Immature natural killer cell (primary cell): Measurements from ENCODE around the gene TPCN1. TPM values are rescaled to one million over a fixed set of nuclear protein-coding genes. Genes with fewer than 3 reads are reported as not detected.

Experiments
- DNase-seq, 3 donors: peaks; one replicate each; pipeline ENCODE4 v3.0.0; 2022; ENCODE audit warnings: mixed read lengths in 1 of 3
- H3K27ac Mint-ChIP-seq, 6 donors: one replicate each; pipeline ENCODE4 v1.8.0; 2020; ENCODE audit warnings: mixed read lengths in 6 of 6, mild to moderate bottlenecking in 5 of 6, inconsistent platforms in 4 of 6, moderate library complexity in 3 of 6
- H3K27me3 Mint-ChIP-seq, 3 donors: one replicate each; pipeline ENCODE4 v1.8.0; 2020 to 2021; ENCODE audit warnings: low read depth in 3 of 3, mild to moderate bottlenecking in 3 of 3, mixed read lengths in 3 of 3, moderate library complexity in 3 of 3, inconsistent platforms in 1 of 3
- H3K36me3 Mint-ChIP-seq, 3 donors: one replicate each; pipeline ENCODE4 v1.8.0; 2020; ENCODE audit warnings: mixed read lengths in 3 of 3, inconsistent platforms in 2 of 3, mild to moderate bottlenecking in 2 of 3
- H3K4me1 Mint-ChIP-seq, 2 donors: one replicate each; pipeline ENCODE4 v1.8.0; 2020; ENCODE audit warnings: inconsistent platforms in 2 of 2, mild to moderate bottlenecking in 2 of 2, mixed read lengths in 2 of 2, moderate library complexity in 1 of 2
- H3K4me3 Mint-ChIP-seq, 5 donors: one replicate each; pipeline ENCODE4 v1.8.0; 2020; ENCODE audit warnings: mild to moderate bottlenecking in 5 of 5, mixed read lengths in 5 of 5, inconsistent platforms in 3 of 5, moderate library complexity in 3 of 5
- H3K9me3 Mint-ChIP-seq, 6 donors: one replicate each; pipeline ENCODE4 v1.8.0; 2020; ENCODE audit warnings: mild to moderate bottlenecking in 6 of 6, mixed read lengths in 6 of 6, inconsistent platforms in 4 of 6, moderate library complexity in 3 of 6
- polyA plus RNA-seq, 3 donors: library from polyadenylated mRNA; unstranded; fragments of 300-500 nt; fragmentation: Illumina TruSeq; gene quantifications; one replicate each; pipeline ENCODE4 v1.2.3, GENCODE V29; 2021

Gene TPCN1
- polyA plus RNA-seq, 3 donors from 2014 or later = 3.0 to 3.1 TPM; not detected in 1

DNA sequence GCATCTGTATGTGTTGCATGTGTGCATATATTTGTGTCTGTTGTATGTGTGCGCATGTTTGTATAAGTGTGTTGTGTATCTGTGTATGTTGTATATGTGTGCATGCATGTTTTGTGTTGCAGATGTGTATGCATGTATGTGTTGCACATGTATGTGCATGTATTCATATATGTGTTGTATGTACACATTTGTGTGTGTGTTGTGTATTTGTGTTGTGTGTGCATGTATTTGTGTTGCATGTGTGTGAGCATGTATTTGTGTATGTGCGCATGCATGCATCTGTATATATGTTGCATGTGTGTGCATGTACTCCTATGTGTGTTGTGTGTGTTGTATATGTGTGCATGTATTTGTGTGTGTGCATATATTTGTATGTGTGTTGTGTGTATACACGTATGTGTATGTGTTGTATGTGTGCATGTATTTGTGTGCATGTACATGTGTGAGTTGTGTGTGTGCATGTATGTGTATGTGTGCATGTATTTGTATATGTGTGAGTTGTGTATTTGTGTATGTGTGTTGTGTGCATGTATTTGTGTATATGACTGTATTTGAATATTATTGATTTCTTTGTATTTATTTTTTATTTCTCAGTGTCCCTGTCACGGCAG, 96.9 kb downstream of the TPCN1 start:
- Mint-ChIP-seq H3K27me3 (peaks cover 0 to 4% (median 0%) of the 10 kb centered on the region in 3 donors), H3K27ac (peak overlapping the region in 3 of 6 donors; percentile 13 to 43 (median 16)), H3K36me3 (peaks cover 21 to 43% (median 30%) of the 10 kb centered on the region in 3 donors), H3K4me1 (peaks cover 2 to 6% of the 10 kb centered on the region in 2 donors), H3K9me3 (no peaks in the 10 kb centered on the region), H3K4me3 (no peak overlapping the region)
- DNase-seq = no peak

DNA sequence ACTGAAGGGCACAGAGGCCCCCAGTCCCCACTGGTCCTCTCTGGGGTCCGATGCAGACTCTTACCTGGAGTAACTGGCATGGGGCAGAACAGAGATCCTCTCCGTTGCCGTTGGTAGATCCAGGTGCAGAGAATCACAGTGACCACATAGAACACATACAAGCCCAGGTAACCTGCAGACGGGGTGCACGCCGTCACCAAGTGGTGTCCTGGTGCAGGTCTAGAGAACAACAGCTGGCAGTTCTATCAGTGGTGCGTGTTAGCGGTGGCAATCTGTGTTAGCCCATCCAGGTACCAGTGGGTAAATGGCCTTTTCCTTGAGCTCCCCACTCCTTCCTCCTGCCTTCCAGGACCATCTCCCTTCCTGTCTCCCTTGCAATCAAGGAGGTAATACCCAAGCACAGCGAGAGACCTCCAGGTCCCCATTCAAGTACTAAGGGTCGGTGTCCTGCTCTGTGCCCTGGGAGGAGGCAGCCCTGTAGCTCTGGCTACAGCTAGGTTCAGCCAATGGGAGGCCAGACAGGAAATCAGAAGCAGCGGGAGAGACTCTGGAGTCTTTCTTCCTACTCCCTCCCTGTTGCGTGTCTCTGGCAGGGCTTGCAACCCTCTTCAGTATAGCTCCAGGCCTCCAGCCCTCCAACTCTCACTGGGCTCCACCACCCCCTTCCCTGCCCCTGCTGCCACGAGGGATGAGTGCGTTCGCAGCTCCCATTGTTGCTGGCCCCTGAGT, 97.8 kb downstream of the TPCN1 start:
- H3K27ac Mint-ChIP-seq = peak overlapping the region in 1 of 6 donors; percentile 13
- H3K4me3 Mint-ChIP-seq = no peak overlapping the region
- H3K36me3 Mint-ChIP-seq = peaks cover 21 to 38% (median 29%) of the 10 kb centered on the region in 3 donors

DNA sequence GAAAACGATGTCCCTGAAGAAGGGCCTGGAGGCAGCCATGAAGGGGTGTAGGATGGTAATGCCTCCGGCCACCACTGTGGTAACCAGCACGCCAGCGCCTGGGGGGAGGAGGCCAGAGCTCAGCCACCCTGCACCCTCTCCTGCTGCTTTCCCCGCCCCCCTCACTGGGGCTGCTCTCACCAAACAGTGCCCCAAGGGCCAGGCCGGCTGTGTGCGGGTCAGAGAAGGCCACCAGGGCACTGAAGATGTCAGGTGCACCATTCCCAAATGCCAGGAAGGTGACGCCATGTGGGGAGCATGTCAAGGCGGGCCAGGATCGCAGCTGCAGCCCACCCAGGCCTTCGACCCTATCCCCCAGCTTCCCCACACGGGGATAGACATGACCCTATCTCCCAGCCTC, 99.1 kb downstream of the TPCN1 start:
- no peaks in the 10 kb centered on the region for H3K9me3 Mint-ChIP-seq
- peaks cover 2 to 12% of the 10 kb centered on the region in 2 donors for H3K4me1 Mint-ChIP-seq
- H3K27me3 Mint-ChIP-seq = peaks cover 0 to 1% (median 0%) of the 10 kb centered on the region in 3 donors
- H3K4me3 Mint-ChIP-seq = no peak overlapping the region
- no peak for DNase-seq
- H3K27ac Mint-ChIP-seq = no peak overlapping the region
- H3K36me3 Mint-ChIP-seq = peaks cover 21 to 31% (median 22%) of the 10 kb centered on the region in 3 donors

More for the DNA sequence above, 97.8 kb downstream of the TPCN1 start:
- Mint-ChIP-seq H3K4me1 (peaks cover 2 to 6% of the 10 kb centered on the region in 2 donors), H3K27me3 (peaks cover 0 to 2% (median 0%) of the 10 kb centered on the region in 3 donors), H3K9me3 (no peaks in the 10 kb centered on the region)
- DNase-seq = no peak

DNA sequence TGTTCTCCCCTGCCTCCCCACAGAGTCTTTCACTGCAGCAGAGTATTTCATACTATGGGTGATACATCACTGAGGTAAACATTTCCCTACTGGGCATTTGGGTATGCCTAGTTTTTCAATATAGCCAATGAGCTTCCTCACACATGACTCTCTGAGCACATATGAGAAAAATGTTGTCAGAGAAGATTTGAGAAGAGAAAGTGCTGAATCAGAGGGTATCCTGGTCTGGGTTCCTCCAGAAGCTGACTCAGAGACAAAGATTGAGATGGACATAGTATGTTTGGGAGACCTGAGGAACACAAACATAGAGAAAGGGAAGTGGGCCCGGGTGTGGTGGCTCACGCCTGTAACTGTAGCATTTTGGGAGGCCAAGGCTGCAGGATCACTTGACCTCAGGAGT, 101.1 kb downstream of the TPCN1 start:
- Mint-ChIP-seq H3K9me3 (no peaks in the 10 kb centered on the region), H3K36me3 (peaks cover 20 to 29% (median 22%) of the 10 kb centered on the region in 3 donors), H3K4me1 (peaks cover 2 to 12% of the 10 kb centered on the region in 2 donors), H3K27me3 (no peaks in the 10 kb centered on the region), H3K4me3 (no peak overlapping the region), H3K27ac (peak overlapping the region in 3 of 6 donors; percentile 13 to 22 (median 17))
- no peak for DNase-seq

DNA sequence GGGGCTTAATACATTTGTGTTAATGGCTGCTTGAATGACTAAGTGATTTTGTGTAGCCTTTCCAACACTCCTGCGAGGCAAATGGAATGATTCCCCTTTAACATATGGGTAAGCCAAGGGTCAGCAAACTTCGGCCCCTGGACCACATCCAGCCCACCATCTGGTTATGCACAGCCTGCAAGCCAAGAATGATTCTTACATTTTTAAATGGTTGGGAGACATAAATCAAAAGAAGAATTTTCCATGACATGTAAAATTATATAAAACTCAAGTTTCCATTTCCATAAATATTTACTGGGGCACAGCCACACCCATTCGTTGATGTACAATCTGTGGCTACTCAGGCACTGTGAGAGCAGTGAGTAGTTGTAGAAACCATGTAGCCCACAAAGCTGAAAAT, 104.7 kb downstream of the TPCN1 start:
- Mint-ChIP-seq H3K36me3 (peaks cover 4 to 25% (median 14%) of the 10 kb centered on the region in 3 donors), H3K9me3 (no peaks in the 10 kb centered on the region), H3K4me3 (no peak overlapping the region), H3K27ac (no peak overlapping the region), H3K4me1 (peaks cover 2 to 12% of the 10 kb centered on the region in 2 donors), H3K27me3 (peaks cover 0 to 3% (median 0%) of the 10 kb centered on the region in 3 donors)
- DNase-seq = no peak

DNA sequence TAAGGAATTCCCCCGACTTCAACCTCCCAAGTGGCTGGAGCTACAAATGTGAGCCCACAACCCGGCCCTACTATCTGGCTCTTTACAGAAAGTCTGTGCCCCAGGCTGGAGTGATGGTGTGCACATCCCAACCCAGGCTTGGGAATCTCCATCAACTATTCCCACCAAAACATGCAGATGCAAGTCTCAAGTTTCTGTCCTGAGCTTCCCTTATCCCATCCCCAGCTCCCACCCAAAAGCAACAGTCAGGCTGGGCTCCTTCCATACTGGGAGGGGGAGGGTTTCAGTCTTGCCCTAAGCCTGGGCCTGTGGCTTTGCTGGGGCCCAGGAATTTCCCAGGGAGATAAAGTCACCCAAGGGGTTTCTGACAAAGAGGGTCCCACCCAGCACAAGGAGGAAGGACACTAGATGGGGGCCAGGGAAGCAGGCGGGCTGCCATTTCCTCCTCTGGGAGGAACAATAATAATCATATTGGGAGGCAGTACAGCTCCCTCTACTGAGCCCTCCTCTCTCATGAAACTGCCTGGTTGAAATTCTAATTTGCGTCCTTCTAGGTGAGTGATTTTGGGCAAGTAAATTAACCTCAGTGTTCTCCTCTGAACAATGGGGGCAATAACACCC, 105.6 kb downstream of the TPCN1 start:
- no peak overlapping the region for H3K4me3 Mint-ChIP-seq
- peaks cover 3 to 12% of the 10 kb centered on the region in 2 donors for H3K4me1 Mint-ChIP-seq
- H3K27me3 Mint-ChIP-seq = peaks cover 0 to 3% (median 0%) of the 10 kb centered on the region in 3 donors
- no peaks in the 10 kb centered on the region for H3K9me3 Mint-ChIP-seq
- H3K36me3 Mint-ChIP-seq = peaks cover 4 to 28% (median 19%) of the 10 kb centered on the region in 3 donors
- H3K27ac Mint-ChIP-seq = no peak overlapping the region
- DNase-seq = no peak

DNA sequence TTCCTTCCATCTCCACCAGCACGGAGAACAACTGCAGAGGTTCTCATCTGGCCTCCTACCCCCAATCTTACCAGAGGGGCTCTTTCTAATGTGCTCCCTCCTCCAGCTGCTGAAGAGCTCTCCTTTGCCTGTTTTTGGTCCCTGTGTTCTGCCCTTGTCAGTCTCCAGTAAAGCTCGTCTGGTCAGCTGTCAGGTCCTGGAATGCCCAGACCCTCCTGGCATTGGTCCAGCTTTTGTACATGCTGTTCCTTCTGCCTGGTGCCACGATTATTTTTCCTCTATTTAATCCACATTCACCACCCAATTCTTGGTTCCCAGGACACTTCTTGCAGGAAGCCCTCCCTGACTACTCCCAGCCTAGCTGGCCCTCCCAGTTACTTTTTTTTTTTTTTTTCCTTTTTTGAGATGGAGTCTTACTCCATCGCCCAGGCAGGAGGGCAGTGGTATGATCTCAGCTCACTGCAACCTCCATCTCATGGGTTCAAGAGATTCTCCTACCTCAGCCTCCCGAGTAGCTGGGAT, 107.2 kb downstream of the TPCN1 start:
- no peak for DNase-seq
- Mint-ChIP-seq H3K27me3 (peaks cover 0 to 3% (median 0%) of the 10 kb centered on the region in 3 donors), H3K9me3 (no peaks in the 10 kb centered on the region), H3K27ac (peak overlapping the region in 2 of 6 donors; percentile 5 to 30), H3K4me1 (peaks cover 6 to 12% of the 10 kb centered on the region in 2 donors), H3K36me3 (peaks cover 7 to 30% (median 18%) of the 10 kb centered on the region in 3 donors), H3K4me3 (no peak overlapping the region)

DNA sequence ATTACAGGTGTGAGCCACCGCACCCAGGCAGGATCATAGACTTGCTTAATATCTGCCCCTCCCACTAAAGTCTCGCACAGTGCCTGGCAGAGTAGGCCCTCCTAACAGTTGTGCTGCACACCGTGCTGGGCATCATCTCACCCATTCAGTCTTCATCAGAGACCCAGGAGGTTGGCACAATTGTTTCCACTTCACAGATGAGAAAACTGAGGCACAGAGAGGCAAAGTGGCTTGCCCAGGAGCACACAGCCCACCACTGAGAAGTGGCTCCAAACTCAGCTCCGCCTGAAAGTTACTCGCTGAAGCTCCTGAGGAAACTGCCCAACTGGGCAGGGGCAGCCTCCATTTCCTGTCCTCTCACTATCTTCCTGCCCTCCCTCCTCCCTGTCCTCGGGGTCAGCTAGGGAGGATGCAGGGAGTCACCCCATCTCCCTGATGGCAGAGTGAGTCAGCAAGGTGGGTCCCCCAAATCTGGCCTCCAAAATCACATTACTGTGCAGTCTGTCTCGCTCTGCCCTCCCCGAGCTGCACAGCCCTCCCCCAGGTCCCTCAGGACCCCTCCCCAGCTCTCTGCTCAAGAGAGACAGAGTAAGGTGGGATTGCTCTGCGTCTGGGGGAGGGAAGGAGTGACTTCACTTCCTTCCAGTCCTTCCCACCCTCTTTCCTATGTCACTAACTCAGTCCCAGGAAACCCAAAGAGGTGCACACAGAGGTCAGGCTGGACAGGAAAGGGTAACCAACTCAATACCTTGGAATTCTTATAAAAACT, 107.9 kb downstream of the TPCN1 start:
- Mint-ChIP-seq H3K9me3 (no peaks in the 10 kb centered on the region), H3K4me1 (peaks cover 12 to 20% of the 10 kb centered on the region in 2 donors), H3K36me3 (peaks cover 7 to 30% (median 18%) of the 10 kb centered on the region in 3 donors), H3K27ac (no peak overlapping the region), H3K4me3 (no peak overlapping the region), H3K27me3 (peaks cover 0 to 3% (median 0%) of the 10 kb centered on the region in 3 donors)
- no peak for DNase-seq

DNA sequence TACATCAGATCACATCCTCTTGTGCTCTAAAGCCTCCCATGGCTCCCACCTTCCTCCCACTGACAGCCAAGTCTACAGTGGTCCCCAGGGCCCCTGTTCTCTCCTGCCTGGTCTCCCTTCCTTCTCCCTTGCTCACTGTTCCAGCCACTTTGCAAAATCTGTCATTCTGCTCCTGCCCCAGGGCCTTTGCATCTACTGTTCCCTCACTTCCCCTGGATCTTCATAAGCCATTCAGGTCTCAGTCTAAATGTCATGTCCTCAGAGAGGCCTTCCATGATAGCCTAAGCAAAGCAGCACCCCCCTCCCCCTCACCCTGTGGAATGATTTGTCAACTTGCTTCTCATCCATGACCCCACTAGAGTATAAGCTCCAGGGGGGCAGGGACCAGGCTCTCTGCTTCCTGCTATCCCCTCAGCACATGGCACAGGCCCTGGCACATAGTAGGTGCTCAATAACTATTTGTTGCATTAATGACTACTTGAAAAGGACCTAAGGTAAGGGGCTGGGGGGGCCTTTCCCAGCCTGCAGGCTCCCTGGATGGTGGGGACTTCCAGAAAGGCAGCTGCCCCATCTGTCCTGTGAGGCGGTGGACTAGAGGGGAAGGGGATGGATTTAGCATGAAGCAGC, 108.6 kb downstream of the TPCN1 start:
- no peak overlapping the region for H3K4me3 Mint-ChIP-seq
- H3K9me3 Mint-ChIP-seq = no peaks in the 10 kb centered on the region
- H3K27me3 Mint-ChIP-seq = peaks cover 0 to 3% (median 0%) of the 10 kb centered on the region in 3 donors
- H3K4me1 Mint-ChIP-seq = peaks cover 15 to 25% of the 10 kb centered on the region in 2 donors
- H3K36me3 Mint-ChIP-seq = peaks cover 7 to 29% (median 18%) of the 10 kb centered on the region in 3 donors
- no peak for DNase-seq
- no peak overlapping the region for H3K27ac Mint-ChIP-seq

DNA sequence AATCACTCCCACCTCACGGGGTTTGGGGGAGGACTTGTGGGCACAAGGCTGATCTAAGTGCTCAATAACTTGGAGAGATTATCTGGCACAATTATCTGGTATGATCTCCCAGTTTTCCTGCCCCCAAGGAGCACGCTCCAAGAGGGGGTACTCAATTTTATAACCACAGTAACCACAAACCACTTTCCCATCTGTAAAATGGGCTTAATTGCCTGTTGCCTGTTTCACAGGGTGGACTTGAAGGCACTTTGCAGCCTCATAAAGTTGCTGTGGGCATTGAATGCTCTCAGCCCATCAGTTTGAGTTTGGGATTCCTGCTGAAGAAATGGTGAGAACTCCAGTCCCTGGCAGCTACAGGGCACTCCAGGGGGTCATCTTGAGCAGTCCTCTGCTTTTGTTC, 109.2 kb downstream of the TPCN1 start:
- peaks cover 0 to 3% (median 0%) of the 10 kb centered on the region in 3 donors for H3K27me3 Mint-ChIP-seq
- H3K27ac Mint-ChIP-seq = peak overlapping the region in 1 of 6 donors; percentile 13
- no peaks in the 10 kb centered on the region for H3K9me3 Mint-ChIP-seq
- no peak for DNase-seq
- peaks cover 7 to 27% (median 18%) of the 10 kb centered on the region in 3 donors for H3K36me3 Mint-ChIP-seq
- no peak overlapping the region for H3K4me3 Mint-ChIP-seq
- peaks cover 12 to 27% of the 10 kb centered on the region in 2 donors for H3K4me1 Mint-ChIP-seq

DNA sequence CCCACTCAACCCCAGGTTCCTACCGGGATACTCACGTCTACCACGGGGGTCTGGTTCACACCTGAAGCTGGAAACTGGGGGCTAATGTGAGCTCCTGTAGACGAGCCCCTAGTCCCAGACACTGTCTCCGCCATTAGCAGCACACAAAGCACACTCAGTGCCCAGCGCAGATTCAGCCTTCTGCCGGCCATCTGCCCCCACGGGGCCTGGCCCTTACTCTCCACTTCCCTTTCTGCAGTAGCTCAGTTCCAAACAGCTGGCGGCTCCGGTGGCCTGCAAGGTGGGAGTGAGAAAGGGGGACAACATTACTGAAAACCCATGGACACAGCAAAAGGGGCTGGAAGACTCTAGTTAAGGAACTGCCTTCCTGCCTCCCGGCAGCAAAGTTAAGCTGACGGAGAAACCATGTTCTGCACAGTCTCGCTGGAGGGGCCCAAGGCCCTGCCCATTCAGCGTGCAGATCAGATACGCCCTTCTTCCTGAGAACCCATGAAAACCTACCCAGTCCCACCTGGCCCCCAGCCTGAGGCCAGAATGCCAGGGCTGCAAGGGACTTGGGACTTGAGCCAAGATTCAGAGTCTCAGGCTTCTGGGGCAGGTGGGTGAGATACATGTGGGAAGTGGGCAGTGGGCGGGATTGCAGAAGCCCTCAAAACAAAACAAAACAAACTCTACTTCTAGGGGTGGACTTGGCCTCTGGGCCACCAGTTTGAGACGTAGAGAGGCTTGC, 111.6 kb downstream of the TPCN1 start:
- H3K9me3 Mint-ChIP-seq = no peaks in the 10 kb centered on the region
- no peak for DNase-seq
- H3K4me1 Mint-ChIP-seq = peaks cover 12 to 31% of the 10 kb centered on the region in 2 donors
- peaks cover 7 to 27% (median 18%) of the 10 kb centered on the region in 3 donors for H3K36me3 Mint-ChIP-seq
- H3K27me3 Mint-ChIP-seq = peaks cover 3 to 6% (median 3%) of the 10 kb centered on the region in 3 donors
- H3K4me3 Mint-ChIP-seq = peak overlapping the region in 4 of 5 donors; percentile 19 to 90 (median 58)
- no peak overlapping the region for H3K27ac Mint-ChIP-seq

DNA sequence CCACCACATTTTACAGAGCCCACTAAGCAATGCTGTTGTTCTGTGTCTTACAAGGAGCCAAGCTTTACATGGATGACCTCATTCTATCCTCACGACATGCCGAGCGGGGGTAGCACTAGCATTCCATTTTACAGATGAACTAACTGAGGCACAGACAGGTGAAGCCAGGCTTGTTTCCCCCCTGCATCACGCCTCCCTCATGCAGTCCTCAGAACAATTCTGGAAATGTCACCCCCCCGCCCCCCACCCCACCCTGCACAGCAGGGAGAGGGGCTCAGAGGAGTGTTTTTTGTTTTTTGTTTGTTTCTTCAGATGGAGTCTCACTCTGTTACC, 112.1 kb downstream of the TPCN1 start:
- no peak for DNase-seq
- Mint-ChIP-seq H3K27ac (no peak overlapping the region), H3K9me3 (no peaks in the 10 kb centered on the region), H3K27me3 (peaks cover 3 to 6% (median 3%) of the 10 kb centered on the region in 3 donors), H3K4me3 (peak overlapping the region; percentile 29 to 98 (median 90)), H3K4me1 (peaks cover 12 to 31% of the 10 kb centered on the region in 2 donors), H3K36me3 (peaks cover 7 to 24% (median 18%) of the 10 kb centered on the region in 3 donors)
